HEK293T (cell line): Measurements from ENCODE around the gene MRPL45.

ENCODE experiments used
- CTCF ChIA-PET: fragments of 350-600 bp; formaldehyde crosslinking; extraction: SDS; loops from one replicate; lab custom pipeline; 2021; ENCODE audit warnings: antibody characterized with exemption, inconsistent platforms; lab: Yijun Ruan, JAX
- POLR2A ChIA-PET: fragments of 350-600 bp; formaldehyde crosslinking; extraction: SDS; loops from one replicate; lab custom pipeline; 2020; ENCODE audit warnings: antibody characterized with exemption, inconsistent platforms; lab: Yijun Ruan, JAX
- DNase-seq: peaks from one replicate; pipeline ENCODE4 v3.0.0; 2012; ENCODE audit warnings: mixed read lengths; ENCODE audit errors: extremely low spot score
- ARNT ChIP-seq: fragments of 450-650 bp; IDR thresholded peaks from 2 replicates; pipeline ENCODE4 v1.6.1; 2017; ENCODE audit warnings: mild to moderate bottlenecking
- BHLHE40 ChIP-seq: fragments of 450-650 bp; IDR thresholded peaks from 2 replicates; pipeline ENCODE4 v1.6.1; 2016; ENCODE audit warnings: mild to moderate bottlenecking, moderate library complexity, borderline replicate concordance
- CTBP1 ChIP-seq: fragments of 450-650 bp; IDR thresholded peaks from 2 replicates; pipeline ENCODE4 v1.6.1; 2016; ENCODE audit warnings: borderline replicate concordance
- ELF4 ChIP-seq: fragments of 450-650 bp; IDR thresholded peaks from 2 replicates; pipeline ENCODE4 v1.6.1; 2017; ENCODE audit warnings: antibody characterized with exemption
- FOXA1 ChIP-seq: fragments of 450-650 bp; IDR thresholded peaks from 2 replicates; pipeline ENCODE4 v1.6.1; 2016; ENCODE audit warnings: mild to moderate bottlenecking
- FOXK2 ChIP-seq: fragments of 450-650 bp; IDR thresholded peaks from 2 replicates; pipeline ENCODE4 v1.6.1; 2016; ENCODE audit warnings: mild to moderate bottlenecking
- FOXM1 ChIP-seq: fragments of 450-650 bp; IDR thresholded peaks from 2 replicates; pipeline ENCODE4 v1.6.1; 2017; ENCODE audit warnings: mild to moderate bottlenecking, borderline replicate concordance
- HDGF ChIP-seq: fragments of 450-650 bp; IDR thresholded peaks from 2 replicates; pipeline ENCODE4 v1.6.1; 2017; ENCODE audit warnings: antibody characterized with exemption, borderline replicate concordance
- L3MBTL2 ChIP-seq: fragments of 450-650 bp; conservative IDR thresholded peaks from 2 replicates; pipeline ENCODE4 v1.6.1; 2016; ENCODE audit warnings: mild to moderate bottlenecking
- LEF1 ChIP-seq: fragments of 450-650 bp; IDR thresholded peaks from 2 replicates; pipeline ENCODE4 v1.6.1; 2017; ENCODE audit warnings: mild to moderate bottlenecking, borderline replicate concordance
- NFRKB ChIP-seq: fragments of 450-650 bp; IDR thresholded peaks from 2 replicates; pipeline ENCODE4 v1.6.1; 2016; ENCODE audit warnings: mild to moderate bottlenecking, moderate library complexity
- PKNOX1 ChIP-seq: fragments of 450-650 bp; IDR thresholded peaks from 2 replicates; pipeline ENCODE4 v1.6.1; 2016
- SP1 ChIP-seq: fragments of 450-650 bp; IDR thresholded peaks from 2 replicates; pipeline ENCODE4 v1.6.1; 2017
- SUZ12 ChIP-seq: fragments of 450-650 bp; IDR thresholded peaks from 2 replicates; pipeline ENCODE4 v1.6.1; 2016; ENCODE audit warnings: mild to moderate bottlenecking
- TARDBP ChIP-seq: fragments of 450-650 bp; IDR thresholded peaks from 2 replicates; pipeline ENCODE4 v1.6.1; 2016
- ZNF384 ChIP-seq: fragments of 450-650 bp; IDR thresholded peaks from 2 replicates; pipeline ENCODE4 v1.6.1; 2016

MRPL45 gene

GRCh38 chr17:38361694-38362465 is 64.9 kb downstream of the MRPL45 start:
- POLR2A ChIA-PET, result interaction anchor here (0.7 to 1.3 kb wide), 3 partner anchors 9 to 13 kb away, joined by 3 to 6 read pairs (median 3); partner anchors contain the start of gene SOCS7
- CTCF ChIA-PET, result interaction anchor here (0.9 to 2.9 kb wide), 3 partner anchors 12 to 53 kb away, joined by 3 to 13 read pairs (median 3); no protein-coding TSS in a partner anchor
- DNase-seq, result no peak
- TF ChIP-seq SUZ12 (no peak), LEF1 (no peak)

- no peak for DNase-seq
- ChIA-PET CTCF (interaction anchor here (2.9 kb wide), 1 partner anchor 14 kb away, joined by 13 read pairs; no protein-coding TSS in a partner anchor), POLR2A (interaction anchor here (1.8 kb wide), 1 partner anchor 11 kb away, joined by 5 read pairs; the partner anchor contains the start of gene SOCS7)
- TF ChIP-seq SP1, result no peak
- no peak for TF ChIP-seq L3MBTL2
- no peak for TF ChIP-seq CTBP1
- no peak for TF ChIP-seq FOXA1
- no peak for TF ChIP-seq TARDBP
- TF ChIP-seq FOXK2, result no peak
- no peak for TF ChIP-seq FOXM1
- TF ChIP-seq ARNT, result no peak
- no peak for TF ChIP-seq ZNF384
Observed at GRCh38 chr17:38363016-38363415, 66.0 kb downstream of the MRPL45 start.

GRCh38 chr17:38364741-38365140 is 67.8 kb downstream of the MRPL45 start:
- no peak for DNase-seq
- TF ChIP-seq FOXM1 (no peak), PKNOX1 (no peak), FOXK2 (no peak), BHLHE40 (no peak), CTBP1 (no peak), NFRKB (no peak), ARNT (no peak), L3MBTL2 (no peak), SP1 (no peak), LEF1 (no peak), TARDBP (no peak), SUZ12 (no peak), HDGF (no peak), ELF4 (no peak), ZNF384 (no peak)
- ChIA-PET CTCF (interaction anchor here (0.6 to 3.0 kb wide), 3 partner anchors 8 to 56 kb away, joined by 3 to 11 read pairs (median 6); no protein-coding TSS in a partner anchor), POLR2A (interaction anchor here (1.9 to 2.3 kb wide), 2 partner anchors 13 to 50 kb away, joined by 6 to 11 read pairs; partner anchors contain the start of gene SOCS7)

- DNase-seq, result no peak
- CTCF ChIA-PET, result no interaction called here
- POLR2A ChIA-PET, result no interaction called here
- TF ChIP-seq FOXA1, result no peak
- no peak for TF ChIP-seq TARDBP
- no peak for TF ChIP-seq PKNOX1
- no peak for TF ChIP-seq L3MBTL2
- no peak for TF ChIP-seq SP1
- TF ChIP-seq HDGF, result no peak
- no peak for TF ChIP-seq NFRKB
- no peak for TF ChIP-seq CTBP1
- TF ChIP-seq BHLHE40, result no peak
- TF ChIP-seq ARNT, result no peak
- no peak for TF ChIP-seq FOXM1
- no peak for TF ChIP-seq SUZ12
- TF ChIP-seq LEF1, result no peak
Observed at GRCh38 chr17:38369124-38369886, 72.3 kb downstream of the MRPL45 start.
